Measurements from ENCODE around the gene VIPAS39.

DNA sequence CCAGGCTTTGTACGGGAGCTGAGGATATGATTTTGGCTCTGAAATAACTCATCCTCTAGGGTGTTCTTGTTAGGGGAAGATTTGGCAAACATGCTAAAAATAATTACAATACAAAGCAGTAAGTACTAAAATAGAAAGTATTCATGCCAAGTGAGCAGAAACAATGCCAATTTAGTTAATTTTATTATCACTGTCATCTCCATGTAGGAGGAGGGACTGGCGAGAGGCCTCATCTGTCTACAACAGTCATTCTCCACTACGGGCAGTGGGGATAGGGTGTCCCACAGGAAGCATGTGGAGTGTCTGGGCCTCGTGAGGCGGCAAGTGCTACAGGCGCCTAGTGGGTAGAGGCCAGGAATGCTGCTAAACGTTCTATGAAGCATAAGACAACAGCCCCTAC is 37.9 kb upstream of the VIPAS39 start:
- TF ChIP-seq, protein P1, sequence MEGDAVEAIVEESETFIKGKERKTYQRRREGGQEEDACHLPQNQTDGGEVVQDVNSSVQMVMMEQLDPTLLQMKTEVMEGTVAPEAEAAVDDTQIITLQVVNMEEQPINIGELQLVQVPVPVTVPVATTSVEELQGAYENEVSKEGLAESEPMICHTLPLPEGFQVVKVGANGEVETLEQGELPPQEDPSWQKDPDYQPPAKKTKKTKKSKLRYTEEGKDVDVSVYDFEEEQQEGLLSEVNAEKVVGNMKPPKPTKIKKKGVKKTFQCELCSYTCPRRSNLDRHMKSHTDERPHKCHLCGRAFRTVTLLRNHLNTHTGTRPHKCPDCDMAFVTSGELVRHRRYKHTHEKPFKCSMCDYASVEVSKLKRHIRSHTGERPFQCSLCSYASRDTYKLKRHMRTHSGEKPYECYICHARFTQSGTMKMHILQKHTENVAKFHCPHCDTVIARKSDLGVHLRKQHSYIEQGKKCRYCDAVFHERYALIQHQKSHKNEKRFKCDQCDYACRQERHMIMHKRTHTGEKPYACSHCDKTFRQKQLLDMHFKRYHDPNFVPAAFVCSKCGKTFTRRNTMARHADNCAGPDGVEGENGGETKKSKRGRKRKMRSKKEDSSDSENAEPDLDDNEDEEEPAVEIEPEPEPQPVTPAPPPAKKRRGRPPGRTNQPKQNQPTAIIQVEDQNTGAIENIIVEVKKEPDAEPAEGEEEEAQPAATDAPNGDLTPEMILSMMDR (IDR thresholded peaks at IDR 0.05), result no peak
- TF ChIP-seq POLR2A (IDR thresholded peaks at IDR 0.05), result no peak

Measured in body of pancreas (tissue), 4 donors.